SIG-M5 treated with dmso at 0.1 percent for 504 hours (cell line): ENCODE data around the gene PNPLA7.
"Not testable (repeated sequence)": the region's sequence is repeated elsewhere in the genome, so short reads cannot be mapped to it uniquely, and the experiment has no call there.

Source experiments
- DNase-seq: peaks from one replicate; lab custom pipeline; 2025; ENCODE audit not compliant: unreplicated experiment; lab: John Stamatoyannopoulos, UW

The PNPLA7 gene

DNA sequence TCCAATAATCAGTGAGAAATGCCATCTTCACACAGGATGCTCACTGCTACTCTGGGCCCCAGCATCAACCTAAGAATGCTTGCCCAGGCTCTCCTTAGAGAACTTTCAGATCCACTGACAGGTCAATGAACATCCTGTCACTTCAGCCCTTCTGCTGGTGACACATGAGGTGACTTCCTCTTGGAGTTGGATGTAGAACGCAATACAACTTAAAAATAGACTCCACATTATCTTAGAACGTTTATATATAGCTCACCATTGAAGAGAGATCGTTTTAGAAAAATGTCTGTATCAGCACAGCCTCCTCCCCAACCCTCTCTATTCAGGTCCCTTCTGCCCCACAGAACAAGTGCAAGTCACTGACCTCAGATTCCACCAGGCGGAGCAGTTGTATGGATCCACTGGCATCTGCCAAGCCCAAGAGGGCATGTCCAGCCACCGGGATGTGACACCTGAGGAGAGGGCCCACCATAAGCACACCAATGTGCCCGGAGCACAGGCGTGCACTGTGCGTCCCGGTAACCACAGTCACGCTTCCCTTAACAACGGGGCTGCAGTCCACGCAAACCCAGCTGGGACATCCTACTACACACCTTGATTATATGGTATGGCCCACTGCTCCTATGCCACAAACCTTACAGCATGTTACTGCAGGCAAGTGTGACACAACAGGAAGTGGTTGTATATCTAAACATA is 25.7 kb upstream of the PNPLA7 start:
- DNase-seq: peak; percentile 16

DNA sequence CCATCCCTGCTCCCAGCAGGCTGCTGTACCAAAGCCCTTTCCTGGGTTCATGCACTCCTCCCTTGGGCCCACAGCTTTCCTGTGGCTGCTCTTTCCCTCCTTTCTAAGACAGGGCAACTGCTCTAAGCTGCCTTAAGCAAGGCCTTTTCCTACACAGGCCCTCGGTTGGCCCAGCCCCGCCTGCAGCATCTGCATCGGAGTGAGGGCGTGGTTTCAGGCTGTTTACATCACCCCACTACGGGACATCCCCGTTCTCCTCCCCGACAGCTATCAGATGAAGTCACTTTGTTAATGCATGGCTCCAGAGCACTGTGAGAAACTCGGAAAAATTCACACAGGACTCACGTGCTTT is 25.1 kb upstream of the PNPLA7 start:
- DNase-seq: no peak

DNA sequence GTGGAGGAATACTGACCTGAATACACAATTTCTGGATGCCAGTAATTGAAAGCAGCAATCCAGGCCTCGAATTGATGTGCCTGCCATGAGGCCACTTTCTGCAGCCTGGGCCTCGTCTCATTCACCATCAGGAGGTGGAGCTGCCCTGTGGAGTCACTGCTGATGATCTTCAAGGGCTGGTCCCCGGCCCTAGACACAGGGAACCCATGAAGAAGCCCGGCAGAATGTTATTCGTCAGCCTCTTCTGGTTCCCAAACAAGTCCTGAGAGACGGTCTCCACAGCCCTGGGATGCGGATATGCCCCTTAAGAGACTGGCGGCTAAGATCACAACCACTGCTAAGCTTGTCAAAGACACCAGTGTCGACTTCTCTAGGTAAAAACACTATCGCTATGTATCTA is 24.0 kb upstream of the PNPLA7 start:
- DNase-seq: no peak

DNA sequence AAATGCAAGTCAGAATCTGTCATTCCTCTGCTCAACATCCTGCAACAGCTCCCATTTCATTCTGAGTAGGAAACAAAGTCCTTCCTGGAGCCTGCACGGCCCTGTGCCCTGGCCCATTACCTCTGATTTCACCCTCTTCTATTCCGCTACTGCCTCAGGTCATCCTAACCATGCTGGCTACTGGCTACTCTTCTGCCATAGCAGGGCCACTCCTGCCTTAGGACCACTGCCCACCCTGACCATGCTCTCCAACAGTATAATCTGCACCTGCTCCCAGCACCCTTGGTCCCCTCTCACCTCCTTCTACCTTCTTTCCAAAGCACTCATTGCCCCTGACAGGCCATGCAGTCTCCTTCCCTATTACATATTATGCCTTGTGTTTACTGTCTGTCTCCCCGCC is 20.4 kb upstream of the PNPLA7 start:
- no peak for DNase-seq

DNA sequence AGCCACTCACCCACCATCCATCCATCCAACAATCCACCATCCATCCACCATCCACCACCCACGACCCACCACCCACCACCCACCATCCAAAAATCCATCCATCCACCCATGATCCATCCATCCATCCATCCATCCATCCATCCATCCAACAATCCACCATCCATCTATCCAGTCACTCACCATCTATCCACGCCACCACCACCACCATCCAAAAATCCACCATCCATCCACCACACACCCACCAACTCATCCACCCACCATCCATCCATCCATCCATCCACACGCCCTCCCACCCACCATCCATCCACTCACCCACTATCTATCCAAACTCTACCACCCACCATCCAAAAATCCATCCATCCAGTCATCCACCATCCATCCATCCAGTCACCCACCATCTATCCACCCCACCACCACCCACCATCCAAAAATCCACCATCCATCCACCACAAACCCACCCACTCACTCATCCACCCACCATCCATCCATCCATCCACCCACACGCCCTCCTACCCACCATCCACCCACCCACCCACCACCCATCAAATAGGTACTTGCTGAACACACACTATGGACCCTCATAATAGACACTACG is 19.5 kb upstream of the PNPLA7 start:
- no peak for DNase-seq

DNA sequence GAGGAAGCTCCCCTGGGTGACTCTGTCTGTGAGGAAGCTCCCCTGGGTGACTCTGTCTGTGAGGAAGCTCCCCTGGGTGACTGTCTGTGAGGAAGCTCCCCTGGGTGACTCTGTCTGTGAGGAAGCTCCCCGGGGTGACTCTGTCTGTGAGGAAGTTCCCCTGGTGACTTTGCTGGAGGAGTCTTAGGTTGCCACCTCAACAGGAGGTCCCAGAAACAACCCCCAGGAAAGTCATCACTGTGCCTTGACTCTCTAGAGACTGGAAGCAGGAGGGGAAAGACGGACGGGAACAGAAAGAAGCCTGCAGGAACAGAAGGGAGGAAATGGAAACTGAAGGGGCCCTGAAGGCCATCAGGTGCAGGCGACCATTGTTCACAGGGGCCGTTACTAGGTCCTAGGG is 18.2 kb upstream of the PNPLA7 start:
- not testable (repeated sequence) for DNase-seq

DNA sequence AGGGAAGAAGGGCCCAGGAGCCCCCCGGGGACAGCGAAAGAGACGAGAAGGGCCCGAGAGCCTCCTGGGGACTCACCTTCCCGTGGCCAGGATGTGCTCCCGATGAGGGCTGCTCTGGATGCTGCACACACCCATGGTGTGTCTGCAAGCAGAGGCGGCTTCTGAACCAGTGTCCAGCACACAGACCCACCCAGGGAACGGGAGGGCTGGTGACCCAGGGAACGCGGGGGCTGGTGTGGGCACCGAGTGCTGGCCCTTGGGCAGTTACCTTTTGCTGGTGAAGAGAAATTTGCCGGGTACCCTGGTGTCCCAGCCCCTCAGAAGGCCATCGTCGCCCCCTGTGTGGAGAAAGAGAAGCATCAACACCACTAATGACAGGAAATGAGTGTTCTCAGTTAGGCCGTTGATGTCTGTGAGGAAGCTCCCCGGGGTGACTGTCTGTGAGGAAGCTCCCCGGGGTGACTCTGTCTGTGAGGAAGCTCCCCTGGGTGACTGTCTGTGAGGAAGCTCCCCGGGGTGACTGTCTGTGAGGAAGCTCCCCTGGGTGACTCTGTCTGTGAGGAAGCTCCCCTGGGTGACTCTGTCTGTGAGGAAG is 14.7 kb upstream of the PNPLA7 start:
- no peak for DNase-seq

DNA sequence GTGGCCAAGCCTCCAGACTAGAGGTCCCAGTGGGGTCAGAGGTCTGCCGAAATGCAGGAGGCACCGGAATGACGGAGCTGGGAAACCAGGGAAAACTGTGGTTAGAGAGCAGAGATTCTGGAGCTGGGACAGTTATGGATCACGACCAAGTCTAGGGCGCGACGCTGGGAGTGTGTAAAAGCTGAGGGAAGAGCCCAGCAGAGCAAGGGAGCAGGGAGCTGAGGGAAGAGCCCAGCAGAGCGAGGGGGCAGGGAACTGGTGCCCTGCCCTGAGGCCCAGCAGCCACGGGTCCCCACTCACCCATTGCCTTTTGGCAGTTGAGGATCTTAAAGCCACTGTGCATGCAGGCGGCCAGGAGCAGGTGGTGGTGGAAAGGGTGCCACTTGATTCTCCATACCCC is 13.9 kb upstream of the PNPLA7 start:
- DNase-seq: no peak

DNA sequence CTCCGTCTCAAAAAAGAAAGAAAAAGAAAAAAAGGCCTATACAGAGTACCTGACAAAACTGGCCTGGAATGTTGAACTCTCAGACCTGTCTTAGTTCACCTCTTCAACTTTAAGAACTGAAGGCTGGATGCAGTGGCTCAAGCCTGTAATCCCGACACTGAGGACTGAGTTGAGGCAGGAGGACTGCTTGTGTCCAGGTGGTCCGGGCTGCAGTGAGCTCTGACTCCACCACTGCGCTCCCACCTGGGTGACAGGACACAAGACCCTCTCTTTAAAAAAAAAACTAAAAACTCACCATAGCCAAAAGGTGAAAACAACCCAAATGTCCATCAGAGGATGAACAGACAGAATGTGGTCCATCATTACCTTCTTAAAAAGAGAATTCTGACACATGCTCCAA is 7.9 kb upstream of the PNPLA7 start:
- DNase-seq: no peak

DNA sequence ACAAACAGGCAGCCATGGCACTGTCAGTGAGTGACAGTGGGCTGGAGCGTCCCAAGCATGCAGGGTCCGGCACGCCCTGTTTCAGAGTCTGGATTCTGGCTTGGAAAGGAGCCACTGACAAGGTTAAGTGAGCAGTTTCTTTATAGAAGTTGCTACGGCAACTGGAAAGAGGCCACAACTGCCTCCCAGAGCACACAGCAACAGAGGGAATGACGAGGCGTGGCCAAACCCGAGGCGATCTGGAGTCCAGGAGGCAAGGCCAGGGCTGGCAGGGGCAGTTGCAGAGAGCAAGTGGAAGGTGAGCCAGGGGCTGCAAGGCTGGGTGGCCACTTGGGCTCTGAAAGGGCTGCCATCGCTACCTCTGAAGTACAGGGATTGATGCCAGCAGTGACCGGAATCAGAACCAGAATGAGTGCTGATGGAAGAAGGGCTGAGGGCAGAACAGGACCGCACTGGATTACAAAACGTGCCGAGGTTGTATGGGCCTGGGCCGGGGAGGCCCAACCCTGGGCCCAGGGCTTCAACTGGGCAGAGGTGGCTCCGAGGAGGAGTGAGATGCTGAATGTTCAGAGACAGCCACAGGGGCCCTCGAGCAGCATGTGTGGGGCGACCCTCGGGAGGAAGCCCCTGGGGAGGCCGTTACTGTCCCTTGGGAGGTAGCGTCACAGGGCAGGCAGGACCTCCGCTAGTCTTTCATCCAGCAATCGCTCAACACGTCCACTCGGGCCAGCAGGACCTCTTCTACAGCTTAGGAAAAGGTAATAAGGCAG is 6.1 kb upstream of the PNPLA7 start:
- DNase-seq: no peak

DNA sequence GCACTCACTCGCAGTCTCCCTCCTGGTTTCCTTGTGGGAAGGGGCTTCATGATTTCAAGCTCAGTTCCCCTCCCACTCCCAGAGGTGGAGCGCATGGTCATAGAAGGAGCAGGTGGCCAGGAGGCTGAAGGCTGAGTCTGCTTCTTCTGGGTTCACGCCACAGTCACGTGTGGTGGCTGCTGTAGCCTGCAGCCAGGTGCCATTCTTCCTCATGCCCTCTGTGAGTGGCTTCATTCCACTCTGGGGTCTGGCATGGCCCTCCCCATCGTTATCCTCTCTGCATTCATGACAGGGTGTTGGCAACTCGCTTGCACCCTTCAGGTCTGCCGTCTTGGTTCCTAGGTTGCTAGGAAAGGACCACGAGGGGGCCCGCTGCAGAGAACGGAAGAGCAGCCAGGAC is 5.0 kb upstream of the PNPLA7 start:
- DNase-seq: no peak

DNA sequence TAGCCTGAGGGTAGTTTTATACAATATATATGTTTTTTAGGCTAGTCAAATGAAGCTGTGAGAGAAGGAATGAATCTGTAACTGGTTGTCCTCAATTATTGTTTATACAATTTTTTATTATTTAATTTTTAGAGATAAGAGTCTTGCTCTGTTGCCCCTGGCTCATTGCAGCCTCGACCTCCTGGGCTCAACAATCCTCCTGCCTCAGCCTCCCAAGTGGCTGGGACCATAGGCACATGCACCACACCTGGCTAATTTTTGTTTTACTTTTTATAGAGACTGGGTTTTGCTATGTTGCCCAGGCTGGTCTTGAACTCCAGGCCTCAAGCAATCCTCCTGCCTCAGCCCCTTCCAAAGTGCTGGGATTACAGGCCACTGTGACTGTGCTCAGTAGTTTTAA is 4.1 kb upstream of the PNPLA7 start:
- DNase-seq: no peak

DNA sequence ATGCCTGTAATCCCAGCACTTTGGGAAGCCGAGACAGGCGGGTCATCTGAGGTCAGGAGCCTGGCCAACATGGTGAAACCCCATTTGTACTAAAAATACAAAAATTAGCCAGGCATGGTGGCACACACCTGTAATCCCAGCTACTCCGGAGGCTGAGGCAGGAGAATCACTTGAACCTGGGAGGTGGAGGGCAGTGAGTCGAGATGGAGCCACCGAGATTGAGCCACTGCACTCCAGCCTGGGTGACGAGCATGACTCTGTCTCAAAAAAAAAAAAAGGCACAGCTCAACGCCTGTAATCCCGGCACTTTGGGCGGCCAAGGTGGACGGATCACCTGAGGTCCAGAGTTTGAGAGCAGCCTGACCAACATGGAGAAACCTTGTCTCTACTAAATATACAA is 3.5 kb upstream of the PNPLA7 start:
- not testable (repeated sequence) for DNase-seq

DNA sequence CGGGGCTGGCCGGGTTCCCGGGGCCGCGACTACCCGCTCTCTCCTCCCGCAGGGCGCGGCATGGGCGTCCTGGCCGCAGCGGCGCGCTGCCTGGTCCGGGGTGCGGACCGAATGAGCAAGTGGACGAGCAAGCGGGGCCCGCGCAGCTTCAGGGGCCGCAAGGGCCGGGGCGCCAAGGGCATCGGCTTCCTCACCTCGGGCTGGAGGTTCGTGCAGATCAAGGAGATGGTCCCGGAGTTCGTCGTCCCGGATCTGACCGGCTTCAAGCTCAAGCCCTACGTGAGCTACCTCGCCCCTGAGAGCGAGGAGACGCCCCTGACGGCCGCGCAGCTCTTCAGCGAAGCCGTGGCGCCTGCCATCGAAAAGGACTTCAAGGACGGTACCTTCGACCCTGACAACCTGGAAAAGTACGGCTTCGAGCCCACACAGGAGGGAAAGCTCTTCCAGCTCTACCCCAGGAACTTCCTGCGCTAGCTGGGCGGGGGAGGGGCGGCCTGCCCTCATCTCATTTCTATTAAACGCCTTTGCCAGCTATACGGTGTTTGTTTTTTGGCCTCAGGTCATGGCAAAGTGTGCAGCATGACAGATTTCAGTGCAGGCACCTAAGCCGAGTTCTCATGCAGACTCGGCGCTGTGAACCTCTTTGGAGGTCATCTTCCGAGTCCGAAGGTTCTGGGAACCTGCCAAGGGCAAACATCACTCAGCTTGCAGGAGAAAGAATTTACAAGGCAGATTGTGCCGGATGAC is 2.0 kb upstream of the PNPLA7 start:
- DNase-seq: no peak

DNA sequence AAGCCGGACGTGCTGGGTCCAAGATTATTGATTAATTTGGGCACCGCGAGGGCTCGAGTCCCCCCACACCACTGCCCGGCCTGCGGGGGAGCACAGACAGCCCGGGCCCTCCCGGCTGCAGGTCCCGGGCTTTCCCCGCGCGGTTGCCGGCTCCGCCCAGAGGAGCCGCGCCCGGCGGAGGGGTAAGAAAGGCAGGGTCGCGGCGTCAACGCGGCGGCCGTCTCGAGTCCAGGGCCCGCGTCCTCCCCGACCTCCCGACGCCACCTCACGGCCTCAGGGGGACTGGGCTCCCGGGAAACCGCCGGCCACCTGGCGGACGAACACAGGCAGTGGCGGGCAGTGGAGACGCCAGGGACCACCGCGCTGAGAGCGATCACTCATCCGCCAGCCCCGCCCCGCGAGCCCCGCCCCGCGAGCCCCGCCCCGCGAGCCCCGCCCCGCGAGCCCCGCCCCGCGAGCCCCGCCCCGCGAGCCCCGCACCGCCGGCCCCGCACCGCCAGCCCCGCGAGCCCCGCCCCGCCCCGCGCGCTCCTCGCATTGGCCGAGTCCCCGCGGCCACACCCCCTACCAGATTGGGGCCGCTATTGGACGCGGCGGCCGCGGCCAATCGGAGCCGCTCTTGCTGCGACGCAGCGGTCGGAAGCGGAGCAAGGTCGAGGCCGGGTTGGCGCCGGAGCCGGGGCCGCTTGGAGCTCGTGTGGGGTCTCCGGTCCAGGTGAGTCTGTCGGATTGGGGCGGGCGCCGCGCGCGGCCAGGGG is 1.2 kb upstream of the PNPLA7 start, which contains the start of gene MRPL41:
TSS of gene MRPL41 (plus strand) at position 616 of the 758 bp plus-strand sequence. CDS start 203 bp downstream, outside the sequence.
- peak; percentile 79 for DNase-seq

DNA sequence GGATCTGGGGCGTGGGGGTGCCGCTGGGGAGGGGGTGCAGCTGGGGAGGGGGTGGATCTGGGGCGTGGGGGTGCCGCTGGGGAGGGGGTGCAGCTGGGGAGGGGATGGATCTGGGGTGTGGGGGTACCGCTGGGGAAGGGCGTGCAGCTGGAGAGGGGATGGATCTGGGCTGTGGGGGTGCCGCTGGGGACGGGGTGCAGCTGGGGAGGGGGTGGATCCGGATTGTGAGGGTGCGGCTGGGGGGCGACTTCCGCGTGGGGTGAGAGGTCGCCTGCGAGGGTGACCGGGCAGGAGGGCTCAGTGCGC is 709 bp upstream of the PNPLA7 start:
- not testable (repeated sequence) for DNase-seq

DNA sequence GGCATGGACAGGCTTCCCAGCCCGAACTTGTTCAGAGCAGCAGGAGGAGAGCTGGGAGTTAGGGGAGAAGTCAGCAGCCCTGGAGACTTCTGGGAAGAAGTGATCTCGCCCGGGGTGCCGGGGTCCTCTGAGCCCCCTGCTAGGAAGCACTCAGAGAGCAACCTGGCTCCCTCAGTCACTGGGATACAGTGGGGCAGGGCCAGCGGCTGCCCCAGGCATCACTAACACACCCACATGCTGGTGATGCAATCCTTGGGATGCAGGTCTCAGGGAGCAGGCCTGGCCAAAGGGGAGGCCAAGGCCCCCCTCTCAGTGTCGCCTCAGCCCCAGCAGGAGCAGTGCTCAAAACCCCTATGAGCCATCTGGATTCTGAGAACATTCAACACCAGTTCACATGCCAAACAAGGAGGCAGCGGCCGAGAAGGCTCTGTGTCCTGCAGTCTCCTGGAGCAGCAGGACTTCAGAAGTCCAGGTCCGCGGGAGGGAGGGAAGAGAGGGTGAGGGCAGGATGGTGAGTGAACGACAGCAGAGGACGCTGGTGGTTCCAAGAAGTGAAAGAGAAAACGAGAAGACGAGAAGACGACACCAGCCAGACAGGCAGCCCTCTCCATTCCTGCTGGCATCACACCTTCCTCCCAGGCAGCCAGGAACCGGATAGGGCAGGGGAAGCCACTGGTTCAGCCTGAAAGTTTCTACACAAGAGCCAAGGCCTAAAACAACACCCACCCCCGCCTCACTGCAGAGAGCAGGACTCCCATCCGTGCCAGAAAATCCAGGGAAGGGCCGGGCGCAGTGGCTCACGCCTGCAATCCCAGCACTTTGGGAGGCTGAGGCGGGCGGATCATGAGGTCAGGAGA is 2.3 kb downstream of the PNPLA7 start:
- DNase-seq: no peak

DNA sequence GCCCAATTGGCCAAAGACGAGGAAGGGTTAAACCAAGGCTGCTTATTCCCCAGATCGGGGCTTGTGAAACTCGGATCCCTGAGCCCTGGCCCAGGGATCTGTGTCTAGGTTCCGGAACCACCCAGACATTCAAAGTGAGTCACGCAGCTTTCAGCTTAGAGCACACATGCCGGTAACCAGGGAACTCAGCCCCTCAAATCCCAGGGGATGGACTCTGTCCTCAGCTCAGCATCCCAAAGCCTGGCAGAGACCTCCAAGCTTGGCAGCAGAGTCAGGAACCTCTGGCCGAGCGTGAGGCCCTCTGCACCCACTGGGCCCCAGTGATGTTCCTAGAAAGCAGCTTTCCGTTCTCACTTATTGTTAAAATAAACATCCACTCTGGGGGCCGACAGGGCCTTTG is 5.1 kb downstream of the PNPLA7 start:
- no peak for DNase-seq

DNA sequence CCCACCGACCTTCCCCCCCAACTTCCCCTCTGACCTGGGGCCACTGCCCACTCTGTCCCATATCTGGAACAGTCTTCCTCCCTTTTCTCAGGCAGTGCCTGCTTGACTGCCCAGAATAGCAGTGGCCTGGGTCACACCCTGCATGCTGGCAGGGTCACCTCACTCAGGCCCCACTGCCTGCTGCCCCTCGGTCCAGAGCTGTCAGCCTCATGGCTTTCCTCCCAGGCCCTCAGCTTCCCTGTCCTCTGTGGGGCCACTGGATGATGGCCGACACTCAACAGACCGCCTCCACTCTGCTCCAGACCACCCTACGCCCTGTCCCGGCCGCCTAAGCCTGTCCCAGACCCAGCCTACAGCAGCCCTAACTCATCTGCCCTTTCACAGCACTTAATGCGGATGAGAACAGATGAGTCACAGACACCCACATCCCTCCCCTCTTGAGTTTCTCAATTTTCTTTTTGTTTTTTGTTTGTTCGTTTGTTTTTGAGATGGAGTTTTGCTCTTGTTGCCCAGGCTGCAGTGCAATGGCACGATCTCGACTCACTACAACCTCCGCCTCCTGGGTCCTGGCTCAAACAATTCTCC is 5.9 kb downstream of the PNPLA7 start:
- DNase-seq: no peak
